ENCODE results near the gene DOCK8. TPM values are rescaled to one million over a fixed set of nuclear protein-coding genes. Genes with fewer than 3 reads are reported as not detected.

The DOCK8 gene
- total and polyA plus RNA-seq, 2 of the 13 experiments (the other 11 are each of a cell fraction or from before 2014, with no cell fraction given), result 0.28 to 0.38 TPM

DNA sequence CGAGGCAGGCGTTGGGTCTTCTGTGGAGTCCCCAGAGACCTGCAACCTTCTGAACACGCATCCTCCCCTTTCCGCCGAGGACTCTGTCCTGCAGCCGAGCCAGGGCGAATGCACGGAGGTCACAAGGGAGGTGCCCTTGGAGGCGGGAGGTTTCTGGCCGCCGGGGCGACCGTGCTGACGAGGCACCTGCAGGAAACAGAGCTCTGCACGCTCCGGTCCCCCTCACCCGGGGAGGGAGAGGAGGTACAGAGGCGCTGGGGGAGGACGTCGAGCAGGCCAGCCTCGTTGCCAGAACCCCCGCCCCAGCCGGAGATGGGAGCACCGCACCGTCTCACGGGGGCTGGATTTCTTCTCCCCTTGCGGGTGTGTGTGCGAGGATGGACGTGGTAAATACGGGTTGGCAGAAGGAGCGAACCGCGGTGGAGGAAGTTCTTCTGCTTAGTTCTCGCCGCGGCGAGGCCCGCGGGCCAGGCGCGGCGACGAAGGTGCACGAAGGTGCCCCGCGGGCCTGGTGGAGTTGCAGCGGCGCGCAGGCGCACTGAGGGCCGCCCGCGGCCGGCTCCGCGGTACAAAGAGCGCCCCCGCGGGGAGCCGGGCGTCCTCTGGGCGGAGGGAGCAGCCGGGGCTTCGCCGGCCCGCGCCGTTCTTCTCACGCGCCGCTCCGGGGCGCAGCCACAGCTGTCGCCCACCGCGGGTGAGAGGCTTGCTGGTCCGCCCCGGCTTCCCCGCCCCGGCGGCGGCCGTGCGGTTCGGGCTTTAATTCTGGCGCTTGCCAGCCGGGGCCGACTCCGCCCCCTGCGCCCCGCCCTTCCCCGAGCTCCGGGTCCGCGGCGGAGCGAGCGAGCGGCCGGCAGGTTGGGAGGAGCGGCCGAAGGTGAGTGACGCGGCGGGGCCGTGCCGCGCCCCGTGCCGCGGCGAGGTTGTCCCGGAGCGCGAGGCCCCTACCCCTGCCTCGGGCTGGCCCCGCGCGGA is 289.5 kb downstream of the DOCK8 start, which contains the start of gene KANK1 (continued):
- TF ChIP-seq REPIN1 (CRISPR knock-in tag; IDR thresholded peaks at IDR 0.05; ENCODE audit: borderline replicate concordance, low read depth) (0 out of 2 replicates have a peak, but pooled peaks have one; percentile 37), NFKB2 (CRISPR knock-in tag; IDR thresholded peaks at IDR 0.05; ENCODE audit: borderline replicate concordance) (peak; percentile 95; the same call in 1 of the 2 replicates), TERF1 (CRISPR knock-in tag; IDR thresholded peaks at IDR 0.05) (0 out of 2 replicates have a peak, but pooled peaks have one; percentile 17), ZNF253 (CRISPR knock-in tag; IDR thresholded peaks at IDR 0.05; ENCODE audit: borderline replicate concordance) (0 out of 2 replicates have a peak, but pooled peaks have one; percentile 29), ZNF777 (CRISPR knock-in tag; IDR thresholded peaks at IDR 0.05) (peak; percentile 94), ZNF773 (CRISPR knock-in tag; IDR thresholded peaks at IDR 0.05; ENCODE audit: borderline replicate concordance) (peak; percentile 87; the same call in 1 of the 2 replicates), ZNF747 (CRISPR knock-in tag; IDR thresholded peaks at IDR 0.05; ENCODE audit: borderline replicate concordance) (peak; percentile 55), JDP2 (CRISPR knock-in tag; IDR thresholded peaks at IDR 0.05; ENCODE audit: borderline replicate concordance) (peak; percentile 15; the same call in 1 of the 2 replicates), ZNF513 (CRISPR knock-in tag; conservative IDR thresholded peaks at IDR 0.05) (no peak), ZBTB42 (CRISPR knock-in tag; IDR thresholded peaks at IDR 0.05) (peak; percentile 75; the same call in 1 of the 2 replicates), ZNF605 (CRISPR knock-in tag; IDR thresholded peaks at IDR 0.05) (0 out of 2 replicates have a peak, but pooled peaks have one; percentile 39), REL (CRISPR knock-in tag; conservative IDR thresholded peaks at IDR 0.05) (0 out of 2 replicates have a peak, but pooled peaks have one; percentile 19), ETV6 (CRISPR knock-in tag; conservative IDR thresholded peaks at IDR 0.05) (0 out of 2 replicates have a peak, but pooled peaks have one; percentile 25)
- TF ChIP-seq, protein P1, sequence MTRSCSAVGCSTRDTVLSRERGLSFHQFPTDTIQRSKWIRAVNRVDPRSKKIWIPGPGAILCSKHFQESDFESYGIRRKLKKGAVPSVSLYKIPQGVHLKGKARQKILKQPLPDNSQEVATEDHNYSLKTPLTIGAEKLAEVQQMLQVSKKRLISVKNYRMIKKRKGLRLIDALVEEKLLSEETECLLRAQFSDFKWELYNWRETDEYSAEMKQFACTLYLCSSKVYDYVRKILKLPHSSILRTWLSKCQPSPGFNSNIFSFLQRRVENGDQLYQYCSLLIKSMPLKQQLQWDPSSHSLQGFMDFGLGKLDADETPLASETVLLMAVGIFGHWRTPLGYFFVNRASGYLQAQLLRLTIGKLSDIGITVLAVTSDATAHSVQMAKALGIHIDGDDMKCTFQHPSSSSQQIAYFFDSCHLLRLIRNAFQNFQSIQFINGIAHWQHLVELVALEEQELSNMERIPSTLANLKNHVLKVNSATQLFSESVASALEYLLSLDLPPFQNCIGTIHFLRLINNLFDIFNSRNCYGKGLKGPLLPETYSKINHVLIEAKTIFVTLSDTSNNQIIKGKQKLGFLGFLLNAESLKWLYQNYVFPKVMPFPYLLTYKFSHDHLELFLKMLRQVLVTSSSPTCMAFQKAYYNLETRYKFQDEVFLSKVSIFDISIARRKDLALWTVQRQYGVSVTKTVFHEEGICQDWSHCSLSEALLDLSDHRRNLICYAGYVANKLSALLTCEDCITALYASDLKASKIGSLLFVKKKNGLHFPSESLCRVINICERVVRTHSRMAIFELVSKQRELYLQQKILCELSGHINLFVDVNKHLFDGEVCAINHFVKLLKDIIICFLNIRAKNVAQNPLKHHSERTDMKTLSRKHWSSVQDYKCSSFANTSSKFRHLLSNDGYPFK (CRISPR knock-in tag; IDR thresholded peaks at IDR 0.05; ENCODE audit: borderline replicate concordance), result peak; percentile 63
- TF ChIP-seq, protein P2, sequence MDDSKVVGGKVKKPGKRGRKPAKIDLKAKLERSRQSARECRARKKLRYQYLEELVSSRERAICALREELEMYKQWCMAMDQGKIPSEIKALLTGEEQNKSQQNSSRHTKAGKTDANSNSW (CRISPR knock-in tag; IDR thresholded peaks at IDR 0.05; ENCODE audit: borderline replicate concordance), result no peak
- TF ChIP-seq, protein P3, sequence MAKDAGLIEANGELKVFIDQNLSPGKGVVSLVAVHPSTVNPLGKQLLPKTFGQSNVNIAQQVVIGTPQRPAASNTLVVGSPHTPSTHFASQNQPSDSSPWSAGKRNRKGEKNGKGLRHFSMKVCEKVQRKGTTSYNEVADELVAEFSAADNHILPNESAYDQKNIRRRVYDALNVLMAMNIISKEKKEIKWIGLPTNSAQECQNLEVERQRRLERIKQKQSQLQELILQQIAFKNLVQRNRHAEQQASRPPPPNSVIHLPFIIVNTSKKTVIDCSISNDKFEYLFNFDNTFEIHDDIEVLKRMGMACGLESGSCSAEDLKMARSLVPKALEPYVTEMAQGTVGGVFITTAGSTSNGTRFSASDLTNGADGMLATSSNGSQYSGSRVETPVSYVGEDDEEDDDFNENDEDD (CRISPR knock-in tag; IDR thresholded peaks at IDR 0.05; ENCODE audit: borderline replicate concordance), result peak; percentile 82
- TF ChIP-seq, protein P4, sequence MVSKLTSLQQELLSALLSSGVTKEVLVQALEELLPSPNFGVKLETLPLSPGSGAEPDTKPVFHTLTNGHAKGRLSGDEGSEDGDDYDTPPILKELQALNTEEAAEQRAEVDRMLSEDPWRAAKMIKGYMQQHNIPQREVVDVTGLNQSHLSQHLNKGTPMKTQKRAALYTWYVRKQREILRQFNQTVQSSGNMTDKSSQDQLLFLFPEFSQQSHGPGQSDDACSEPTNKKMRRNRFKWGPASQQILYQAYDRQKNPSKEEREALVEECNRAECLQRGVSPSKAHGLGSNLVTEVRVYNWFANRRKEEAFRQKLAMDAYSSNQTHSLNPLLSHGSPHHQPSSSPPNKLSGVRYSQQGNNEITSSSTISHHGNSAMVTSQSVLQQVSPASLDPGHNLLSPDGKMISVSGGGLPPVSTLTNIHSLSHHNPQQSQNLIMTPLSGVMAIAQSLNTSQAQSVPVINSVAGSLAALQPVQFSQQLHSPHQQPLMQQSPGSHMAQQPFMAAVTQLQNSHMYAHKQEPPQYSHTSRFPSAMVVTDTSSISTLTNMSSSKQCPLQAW (CRISPR knock-in tag; IDR thresholded peaks at IDR 0.05), result 0 out of 2 replicates have a peak, but pooled peaks have one; percentile 26
